CD4-positive, alpha-beta T cell treated with Interleukin-6 for 4 hours (primary cell): Measurements from ENCODE around the gene PRMT6.
"Not testable (repeated sequence)": the region's sequence is repeated elsewhere in the genome, so short reads cannot be mapped to it uniquely, and the experiment has no call there.

Source experiments
- DNase-seq: peaks from one replicate; pipeline ENCODE4 v3.0.0-alpha.2; 2020; ENCODE audit warnings: mixed read lengths

PRMT6 gene

GRCh38 chr1:107056426-107057196, at the start of gene PRMT6:
PRMT6 (plus strand) TSS chr1:107056674; CDS start chr1:107056716, 42 bp downstream.
- DNase-seq, result peak; percentile 84

DNA sequence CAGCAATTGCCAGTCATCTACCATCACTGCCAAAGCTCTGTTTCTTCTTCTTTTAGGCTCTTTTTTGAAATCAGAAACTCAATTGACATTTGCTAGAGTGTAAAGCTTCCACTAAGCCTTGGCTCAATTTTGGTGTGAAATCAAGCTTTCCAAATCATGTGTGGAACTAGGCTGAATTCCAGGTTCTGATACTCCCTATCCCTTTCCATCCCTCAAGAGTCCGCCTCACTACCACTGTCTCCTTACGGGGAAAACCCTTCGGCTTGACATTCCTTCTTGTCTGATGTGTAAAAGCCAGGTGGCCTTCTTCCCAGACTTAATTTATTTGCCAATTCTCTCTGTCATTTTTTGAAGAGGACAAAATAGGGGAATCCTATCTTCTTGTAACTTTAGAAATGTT, 47.2 kb upstream of the PRMT6 start:
- no peak for DNase-seq

DNA sequence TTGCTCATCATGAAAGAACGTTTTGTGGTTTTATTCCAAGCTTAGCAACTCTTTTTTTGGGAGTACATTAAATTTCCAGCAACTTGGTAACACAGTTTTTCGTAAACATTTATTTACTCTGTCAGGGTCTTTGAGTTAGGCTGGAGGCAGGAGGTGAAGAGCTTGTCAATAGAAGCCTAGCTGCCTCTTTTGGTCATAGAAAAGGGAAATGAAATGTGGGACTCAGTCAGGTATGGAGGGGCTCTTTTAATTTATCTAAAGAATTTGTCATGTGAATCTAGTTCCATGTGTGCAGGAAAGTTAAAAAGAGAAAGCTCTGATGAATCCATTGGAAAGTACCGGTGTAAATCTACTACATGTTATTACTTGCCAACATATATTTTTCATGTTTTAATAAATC, 45.9 kb upstream of the PRMT6 start:
- DNase-seq, result no peak

GRCh38 chr1:107016376-107016978, 40.0 kb upstream of the PRMT6 start:
- no peak for DNase-seq

GRCh38 chr1:107018445-107018844, 38.0 kb upstream of the PRMT6 start:
- DNase-seq, result no peak

GRCh38 chr1:107019166-107019565, 37.3 kb upstream of the PRMT6 start:
- DNase-seq, result no peak

DNA sequence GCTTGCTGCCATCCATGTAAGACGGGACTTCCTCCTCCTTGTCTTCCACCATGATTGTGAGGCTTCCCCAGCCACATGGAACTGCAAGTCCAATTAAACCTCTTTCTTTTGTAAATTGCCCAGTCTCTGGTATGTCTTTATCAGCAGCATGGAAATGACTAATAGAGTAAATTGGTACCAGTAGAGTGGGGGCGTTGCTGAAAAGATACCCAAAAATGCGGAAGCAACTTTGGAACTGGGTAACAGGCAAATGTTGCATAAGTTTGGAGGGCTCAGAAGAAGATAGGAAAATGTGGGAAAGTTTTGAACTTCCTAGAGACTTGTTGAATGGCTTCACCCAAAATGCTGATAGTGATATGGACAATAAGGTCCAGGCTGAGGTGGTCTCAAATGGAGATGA, 17.6 kb upstream of the PRMT6 start:
- not testable (repeated sequence) for DNase-seq

- not testable (repeated sequence) for DNase-seq
These were observed 11.9 kb upstream of the PRMT6 start for GRCh38 chr1:107044310-107045220.

GRCh38 chr1:107047602-107048001, 8.9 kb upstream of the PRMT6 start:
- DNase-seq, result no peak

GRCh38 chr1:107048241-107048640, 8.2 kb upstream of the PRMT6 start:
- DNase-seq, result no peak

GRCh38 chr1:107051266-107051665, 5.2 kb upstream of the PRMT6 start:
- no peak for DNase-seq

GRCh38 chr1:107055919-107056425, 502 bp upstream of the PRMT6 start:
- not testable (repeated sequence) for DNase-seq

DNA sequence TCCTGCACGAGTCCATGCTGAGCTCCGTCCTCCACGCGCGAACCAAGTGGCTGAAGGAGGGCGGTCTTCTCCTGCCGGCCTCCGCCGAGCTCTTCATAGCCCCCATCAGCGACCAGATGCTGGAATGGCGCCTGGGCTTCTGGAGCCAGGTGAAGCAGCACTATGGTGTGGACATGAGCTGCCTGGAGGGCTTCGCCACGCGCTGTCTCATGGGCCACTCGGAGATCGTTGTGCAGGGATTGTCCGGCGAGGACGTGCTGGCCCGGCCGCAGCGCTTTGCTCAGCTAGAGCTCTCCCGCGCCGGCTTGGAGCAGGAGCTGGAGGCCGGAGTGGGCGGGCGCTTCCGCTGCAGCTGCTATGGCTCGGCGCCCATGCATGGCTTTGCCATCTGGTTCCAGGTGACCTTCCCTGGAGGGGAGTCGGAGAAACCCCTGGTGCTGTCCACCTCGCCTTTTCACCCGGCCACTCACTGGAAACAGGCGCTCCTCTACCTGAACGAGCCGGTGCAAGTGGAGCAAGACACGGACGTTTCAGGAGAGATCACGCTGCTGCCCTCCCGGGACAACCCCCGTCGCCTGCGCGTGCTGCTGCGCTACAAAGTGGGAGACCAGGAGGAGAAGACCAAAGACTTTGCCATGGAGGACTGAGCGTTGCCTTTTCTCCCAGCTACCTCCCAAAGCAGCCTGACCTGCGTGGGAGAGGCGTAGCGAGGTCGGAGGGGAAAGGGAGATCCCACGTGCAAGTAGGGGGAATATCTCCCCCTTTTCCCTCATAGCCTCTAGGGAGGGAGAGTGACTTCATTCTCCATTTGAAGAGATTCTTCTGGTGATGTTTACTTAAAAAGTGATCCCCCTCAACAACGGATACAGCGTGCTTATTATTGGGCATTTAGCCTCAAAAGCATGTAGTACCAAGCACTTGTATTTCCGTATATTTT, 991 bp downstream of the PRMT6 start:
- DNase-seq, result peak; percentile 43

DNA sequence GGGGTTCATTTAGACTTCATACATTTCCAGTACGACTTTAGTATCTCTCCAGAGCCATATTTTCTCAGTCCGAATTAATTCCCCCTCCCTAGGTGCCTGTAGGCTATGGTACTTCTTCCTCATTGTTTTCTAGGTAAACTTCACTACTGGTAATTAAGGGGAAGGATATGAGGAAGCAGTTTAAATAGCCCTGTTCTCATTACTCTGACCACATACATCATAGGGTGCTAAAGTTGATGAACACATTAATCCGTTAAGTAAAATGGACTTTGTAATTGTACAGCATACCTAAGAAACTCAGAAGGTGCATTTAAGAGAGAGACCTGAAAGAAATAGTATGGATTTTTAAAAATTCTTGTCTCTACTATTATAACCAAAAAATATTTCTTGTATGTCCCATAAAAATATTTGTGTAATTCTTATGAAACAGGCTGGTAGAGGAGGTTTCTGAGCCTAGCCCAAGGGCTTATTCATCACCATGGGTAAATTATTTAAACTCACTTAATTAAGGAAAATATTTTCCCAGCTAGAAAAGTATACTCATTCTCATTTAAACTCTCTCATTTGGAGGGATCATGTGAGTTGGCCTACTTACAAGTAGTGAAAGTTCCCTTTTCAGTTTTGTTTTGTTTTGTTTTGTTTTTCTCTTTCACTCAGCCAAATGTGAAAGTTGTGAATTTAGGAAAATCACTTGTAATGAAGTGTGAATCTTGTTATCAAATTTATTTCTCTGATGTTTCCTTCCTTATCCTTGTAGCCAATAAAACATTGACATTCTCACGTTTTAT, 2.0 kb downstream of the PRMT6 start:
- no peak for DNase-seq

DNA sequence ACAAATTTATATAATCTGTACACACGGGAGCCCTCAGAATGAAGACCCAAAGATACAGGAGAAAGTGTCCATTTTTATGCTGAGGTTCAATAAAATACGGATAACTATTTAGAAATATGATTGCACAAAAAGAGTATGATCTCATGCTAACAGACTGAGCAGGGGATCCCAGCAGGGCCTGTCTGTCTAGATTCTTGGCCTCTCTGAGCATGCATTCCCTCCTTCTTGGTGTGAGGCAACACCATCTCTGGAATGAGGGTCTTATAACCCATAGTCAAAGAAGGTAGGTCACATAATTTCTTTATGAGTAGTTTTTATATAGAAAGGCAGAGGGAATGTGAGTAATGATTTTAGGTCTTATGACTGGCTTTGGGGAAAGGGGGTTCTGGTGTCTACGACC, 5.4 kb downstream of the PRMT6 start:
- DNase-seq, result no peak

DNA sequence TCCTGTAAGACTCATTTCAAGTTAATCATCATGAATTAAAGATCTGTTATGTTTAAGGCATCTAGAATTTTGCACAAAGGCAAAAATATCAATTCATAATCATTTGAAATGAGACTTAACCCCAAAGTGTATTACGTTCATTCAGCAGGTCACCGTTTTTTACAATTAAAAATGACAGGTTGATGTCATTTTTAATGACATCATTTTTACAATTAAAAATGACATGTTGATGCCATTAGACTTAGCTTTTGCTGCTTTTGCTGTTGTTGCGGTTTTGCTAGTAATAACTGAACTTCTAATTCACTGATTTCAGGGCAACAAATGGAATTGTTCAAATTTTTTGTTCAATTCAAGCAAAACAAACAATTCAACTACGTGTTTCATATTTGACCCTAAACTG, 17.0 kb downstream of the PRMT6 start:
- no peak for DNase-seq

- DNase-seq, result no peak
These were observed 20.4 kb downstream of the PRMT6 start for GRCh38 chr1:107076841-107077240.

GRCh38 chr1:107079249-107079648, 22.8 kb downstream of the PRMT6 start:
- no peak for DNase-seq

DNA sequence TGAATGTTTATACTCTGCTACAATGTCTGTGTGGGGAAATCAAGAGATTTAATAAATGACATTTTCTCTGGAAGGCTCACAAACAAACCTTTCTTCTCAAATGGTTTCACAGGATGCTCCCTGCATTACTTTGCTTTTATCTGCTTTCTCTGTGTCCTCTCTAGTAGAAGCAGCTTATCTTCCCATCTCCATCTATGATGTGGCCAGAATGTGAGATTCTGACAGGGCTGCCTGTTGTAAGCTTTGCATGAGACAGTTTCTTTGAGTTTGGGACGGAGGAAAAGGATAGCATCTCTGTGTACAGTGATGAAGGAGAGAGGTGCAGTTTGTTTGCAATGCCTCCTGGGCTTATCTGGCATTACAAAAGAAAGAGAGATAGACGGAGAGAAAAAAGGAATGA, 24.6 kb downstream of the PRMT6 start:
- DNase-seq, result no peak

GRCh38 chr1:107091418-107091817, 34.9 kb downstream of the PRMT6 start:
- DNase-seq, result no peak

DNA sequence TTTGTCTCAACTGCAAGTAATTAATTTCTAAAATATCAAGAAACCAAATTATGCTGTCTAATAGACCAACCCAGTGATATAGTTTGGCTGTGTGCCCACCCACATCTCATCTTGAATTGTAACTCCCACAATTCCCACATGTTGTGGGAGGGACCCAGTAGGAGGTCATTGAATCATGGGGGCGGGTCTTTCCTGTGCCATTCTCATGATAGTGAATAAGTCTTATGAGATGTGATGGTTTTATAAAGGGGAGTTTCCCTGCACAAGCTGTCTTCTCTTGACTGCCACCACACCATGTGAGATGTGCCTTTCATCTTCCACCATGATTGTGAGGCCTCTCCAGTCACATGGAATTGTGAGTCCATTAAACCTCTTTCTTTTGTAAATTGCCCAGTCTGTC, 36.9 kb downstream of the PRMT6 start:
- not testable (repeated sequence) for DNase-seq
